Rectal smooth muscle tissue (tissue), 1 donor: Measurements from ENCODE around the gene SSRP1.
"Not testable (repeated sequence)": the region's sequence is repeated elsewhere in the genome, so short reads cannot be mapped to it uniquely, and the experiment has no call there.

Source experiments
- H3K27ac ChIP-seq: one replicate; pipeline ENCODE4 v1.7.0; 2013; ENCODE audit warnings: low read depth, low read length, inconsistent platforms
- H3K27me3 ChIP-seq: one replicate; pipeline ENCODE4 v1.7.0; 2013; ENCODE audit warnings: low read length; ENCODE audit not compliant: control insufficient read depth, insufficient read depth
- H3K36me3 ChIP-seq: one replicate; pipeline ENCODE4 v1.7.0; 2013; ENCODE audit warnings: low read length; ENCODE audit not compliant: control insufficient read depth, insufficient read depth
- H3K4me1 ChIP-seq: one replicate; pipeline ENCODE4 v1.7.0; 2013; ENCODE audit warnings: low read length; ENCODE audit not compliant: control insufficient read depth, insufficient read depth
- H3K4me3 ChIP-seq: one replicate; pipeline ENCODE4 v1.7.0; 2013; ENCODE audit warnings: low read length
- H3K9ac ChIP-seq: one replicate; pipeline ENCODE4 v1.7.0; 2013; ENCODE audit warnings: low read length

Gene SSRP1

DNA sequence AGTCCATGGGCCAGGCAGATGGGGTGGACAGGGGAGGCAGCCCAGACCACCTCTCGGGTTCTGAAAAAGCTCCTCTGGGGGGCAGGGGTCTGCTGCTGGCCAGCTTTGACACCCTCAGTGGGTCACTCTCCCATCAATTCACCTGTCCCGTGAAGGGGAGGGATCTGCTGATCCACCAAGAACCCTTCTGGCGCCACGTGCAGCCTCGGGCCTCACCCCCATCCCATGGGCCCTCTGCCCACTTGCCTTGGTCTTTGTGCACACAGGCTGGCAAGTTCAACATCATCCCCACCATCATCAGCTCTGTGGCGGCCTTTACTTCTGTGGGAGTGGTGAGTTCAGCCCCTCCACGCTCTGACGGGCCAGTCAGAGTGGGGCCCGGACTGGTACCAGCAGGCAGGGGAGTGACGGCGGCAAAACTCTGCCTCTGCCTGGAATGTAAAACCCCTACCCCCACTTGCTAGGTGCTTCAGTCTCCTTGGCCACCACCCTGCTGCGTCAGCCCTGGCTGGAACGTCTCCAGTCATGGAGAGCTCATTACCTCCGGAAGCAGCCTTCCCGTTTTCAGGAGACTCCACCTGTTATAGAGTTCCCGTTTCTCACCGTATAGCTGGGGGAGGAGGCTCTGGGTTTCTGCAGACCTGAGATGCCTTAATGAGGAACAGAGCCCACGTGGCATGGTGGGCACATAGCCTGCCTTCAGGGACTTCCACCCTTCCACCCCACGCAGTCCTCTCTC, 32.6 kb upstream of the SSRP1 start:
- Histone ChIP-seq H3K36me3 (no peaks in the 10 kb centered on the region), H3K27me3 (no peaks in the 10 kb centered on the region), H3K4me3 (no peak overlapping the region), H3K27ac (no peak overlapping the region), H3K9ac (no peak overlapping the region), H3K4me1 (no peaks in the 10 kb centered on the region)

GRCh38 chr11:57364851-57365660, 29.4 kb upstream of the SSRP1 start:
- Histone ChIP-seq H3K9ac (no peak overlapping the region), H3K4me1 (no peaks in the 10 kb centered on the region), H3K36me3 (no peaks in the 10 kb centered on the region), H3K4me3 (no peak overlapping the region), H3K27me3 (no peaks in the 10 kb centered on the region), H3K27ac (no peak overlapping the region)

DNA sequence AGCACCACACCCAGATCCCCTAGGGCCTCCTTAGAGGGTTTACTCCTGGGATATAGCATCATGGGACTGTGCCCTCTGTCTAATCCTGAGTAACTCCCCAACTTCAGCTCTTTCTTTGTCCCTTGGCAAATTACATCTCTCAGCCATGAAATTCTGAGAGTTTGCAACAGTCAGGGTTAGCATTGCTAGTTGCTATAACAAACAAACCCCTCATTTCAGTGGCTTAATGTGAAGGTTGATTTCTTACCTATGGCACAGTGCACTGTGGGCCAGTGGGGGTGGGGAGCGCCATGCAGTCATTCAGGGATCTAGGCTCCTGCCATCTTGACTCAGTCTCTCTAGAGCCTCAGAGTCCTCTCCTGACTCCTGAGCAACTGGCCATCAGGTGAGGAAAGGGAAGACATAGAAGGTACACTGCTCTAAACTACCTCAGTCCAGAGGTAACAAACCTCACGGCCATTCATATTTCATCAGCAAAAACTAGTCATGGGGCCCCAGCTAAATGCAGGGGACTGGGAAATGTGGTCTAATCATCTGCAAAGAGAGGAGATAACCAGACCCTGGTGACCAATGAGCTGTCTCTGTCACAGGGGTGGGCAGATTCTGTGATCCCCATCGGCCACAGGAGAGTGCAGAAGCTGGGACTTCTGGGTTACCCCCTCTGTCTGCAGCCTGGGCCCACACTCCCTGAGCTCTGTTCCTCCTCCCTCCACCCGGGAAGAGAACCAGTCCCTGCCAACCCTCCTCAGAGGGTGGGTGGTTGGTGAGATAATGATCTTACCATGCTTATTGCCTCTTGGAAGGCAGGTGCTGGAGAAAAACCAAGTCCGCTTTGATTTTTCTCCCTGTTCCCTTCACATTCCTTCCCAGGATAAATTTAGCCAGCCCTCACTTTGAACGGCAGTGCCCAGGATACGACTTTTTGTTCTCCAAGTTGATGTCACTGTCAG, 27.7 kb upstream of the SSRP1 start:
- H3K4me1 ChIP-seq, result no peaks in the 10 kb centered on the region
- no peak overlapping the region for H3K27ac ChIP-seq
- H3K27me3 ChIP-seq, result no peaks in the 10 kb centered on the region
- no peak overlapping the region for H3K4me3 ChIP-seq
- no peak overlapping the region for H3K9ac ChIP-seq
- no peaks in the 10 kb centered on the region for H3K36me3 ChIP-seq

DNA sequence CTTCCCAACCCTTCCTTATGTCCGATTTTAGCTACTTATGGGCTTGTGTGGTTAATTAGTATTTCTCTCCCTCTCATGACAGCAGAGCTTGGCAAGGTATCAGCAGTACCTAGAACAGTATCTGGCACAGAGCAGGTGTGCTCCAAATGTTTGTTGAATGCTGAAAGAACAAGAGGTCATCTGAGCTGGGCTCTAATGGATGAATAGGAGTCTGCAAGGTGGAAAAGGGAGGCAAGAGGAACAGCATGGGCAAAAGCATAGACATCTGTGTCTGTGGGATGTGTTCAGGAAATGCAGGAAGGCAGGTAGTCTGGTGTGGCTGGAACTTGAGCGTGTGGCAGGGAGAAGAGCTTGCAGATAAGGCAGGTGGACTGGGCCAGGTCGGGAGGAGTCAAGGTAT, 26.2 kb upstream of the SSRP1 start:
- Histone ChIP-seq H3K27me3 (no peaks in the 10 kb centered on the region), H3K27ac (no peak overlapping the region), H3K9ac (no peak overlapping the region), H3K4me3 (no peak overlapping the region), H3K4me1 (no peaks in the 10 kb centered on the region), H3K36me3 (no peaks in the 10 kb centered on the region)

DNA sequence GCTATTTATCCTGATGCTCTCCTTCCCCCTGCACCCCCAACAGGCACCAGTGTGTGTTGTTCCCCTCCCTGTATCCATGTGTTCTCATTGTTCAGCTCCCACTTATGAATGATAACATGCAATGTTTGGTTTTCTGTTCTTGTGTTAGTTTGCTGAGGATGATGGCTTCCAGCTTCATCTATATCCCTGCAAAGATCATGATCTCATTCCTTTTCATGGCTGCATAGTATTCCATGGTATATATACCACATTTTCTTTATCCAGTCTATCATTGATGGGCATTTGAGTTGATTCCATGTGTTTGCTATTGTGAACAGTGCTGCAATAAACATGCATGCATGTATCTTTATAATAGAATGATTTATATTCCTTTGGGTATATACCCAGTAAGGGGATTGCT, 25.7 kb upstream of the SSRP1 start:
- not testable (repeated sequence) for H3K4me3 ChIP-seq, H3K27ac ChIP-seq, H3K4me1 ChIP-seq, H3K36me3 ChIP-seq, H3K27me3 ChIP-seq, H3K9ac ChIP-seq

DNA sequence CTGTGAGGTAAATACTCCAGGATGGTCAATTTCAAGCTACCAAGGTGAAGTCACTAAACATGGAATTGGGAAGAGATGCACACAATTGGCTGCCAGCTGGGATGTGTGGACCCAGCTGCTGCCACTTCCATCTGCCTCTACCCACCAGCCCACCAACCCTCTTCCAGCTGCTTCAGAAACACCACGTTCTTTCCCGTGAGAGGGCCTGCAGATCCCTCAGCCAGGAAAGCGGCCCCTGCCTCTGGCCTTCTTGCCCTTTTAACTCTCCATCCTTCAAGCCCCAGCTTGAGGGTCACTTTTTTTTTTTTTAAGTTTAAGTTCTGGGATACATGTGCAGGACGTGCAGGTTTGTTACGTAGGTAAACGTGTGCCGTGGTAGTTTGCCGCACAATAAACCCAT, 25.3 kb upstream of the SSRP1 start:
- Histone ChIP-seq H3K9ac (no peak overlapping the region), H3K4me3 (no peak overlapping the region), H3K27ac (no peak overlapping the region), H3K36me3 (no peaks in the 10 kb centered on the region), H3K27me3 (no peaks in the 10 kb centered on the region), H3K4me1 (no peaks in the 10 kb centered on the region)

DNA sequence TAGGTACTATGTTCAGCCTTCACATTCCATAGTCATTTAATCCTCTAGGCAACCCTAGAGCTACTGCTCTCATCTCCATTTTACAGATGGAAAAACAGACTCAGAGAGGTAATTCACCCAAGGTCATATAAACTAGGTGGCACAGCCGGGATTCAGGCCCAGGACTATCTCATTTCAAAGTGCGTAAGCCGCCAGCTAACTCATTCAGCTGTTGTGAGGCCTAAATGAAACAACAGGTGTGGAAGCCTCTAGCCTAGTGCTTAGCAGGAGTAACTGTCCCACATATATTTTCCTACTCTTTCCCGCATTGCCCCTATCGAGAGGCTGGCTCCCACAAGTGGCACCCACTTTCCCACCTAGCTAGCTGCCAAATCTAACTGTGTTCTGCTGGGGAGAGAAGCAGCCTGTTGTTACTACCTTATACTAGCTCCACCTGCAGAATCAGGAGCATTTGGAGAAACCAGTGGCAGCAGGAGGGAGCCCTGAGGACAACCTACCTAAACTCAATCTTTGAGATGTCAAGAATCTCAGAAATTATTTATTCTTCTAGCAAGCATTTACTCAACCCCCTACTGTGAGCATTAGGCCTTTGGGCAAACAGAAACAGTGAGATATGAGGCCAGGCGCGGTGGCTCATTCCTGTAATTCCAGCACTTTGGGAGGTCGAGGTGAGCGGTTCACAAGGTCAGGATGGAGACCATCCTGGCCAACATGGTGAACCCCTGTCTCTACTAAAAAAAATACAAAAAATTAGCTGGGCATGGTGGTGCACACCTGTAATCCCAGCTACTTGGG, 24.4 kb upstream of the SSRP1 start:
- Histone ChIP-seq H3K4me3 (no peak overlapping the region), H3K36me3 (no peaks in the 10 kb centered on the region), H3K9ac (no peak overlapping the region), H3K27ac (no peak overlapping the region), H3K27me3 (no peaks in the 10 kb centered on the region), H3K4me1 (no peaks in the 10 kb centered on the region)

DNA sequence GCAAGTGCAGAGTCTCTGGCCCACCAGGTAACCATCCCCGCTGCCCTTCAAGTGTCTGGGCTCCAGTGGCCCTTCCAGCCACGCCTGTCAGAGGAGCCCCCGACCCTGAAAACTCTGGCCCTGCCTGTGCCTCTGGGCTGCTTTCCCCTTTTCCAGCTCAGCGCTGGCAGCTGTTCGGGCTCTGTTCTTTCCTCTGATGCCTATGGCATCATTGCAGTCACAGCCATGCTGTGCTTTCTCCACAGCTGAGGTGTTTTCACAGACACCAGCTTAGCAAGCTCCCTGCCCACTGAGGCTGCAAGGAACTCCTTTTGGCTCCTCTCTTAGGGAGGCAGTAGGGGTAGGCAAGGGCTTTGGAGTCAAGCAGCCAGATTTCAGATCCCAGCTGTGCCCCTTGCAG, 23.7 kb upstream of the SSRP1 start:
- no peak overlapping the region for H3K9ac ChIP-seq
- H3K4me1 ChIP-seq, result no peaks in the 10 kb centered on the region
- no peaks in the 10 kb centered on the region for H3K36me3 ChIP-seq
- H3K27me3 ChIP-seq, result no peaks in the 10 kb centered on the region
- no peak overlapping the region for H3K4me3 ChIP-seq
- no peak overlapping the region for H3K27ac ChIP-seq

- H3K4me1 ChIP-seq, result no peaks in the 10 kb centered on the region
- H3K36me3 ChIP-seq, result no peaks in the 10 kb centered on the region
- H3K9ac ChIP-seq, result no peak overlapping the region
- H3K27me3 ChIP-seq, result no peaks in the 10 kb centered on the region
- no peak overlapping the region for H3K4me3 ChIP-seq
- no peak overlapping the region for H3K27ac ChIP-seq
These were observed 23.3 kb upstream of the SSRP1 start for GRCh38 chr11:57358991-57359390.

- Histone ChIP-seq H3K36me3 (no peaks in the 10 kb centered on the region), H3K4me3 (no peak overlapping the region), H3K27me3 (no peaks in the 10 kb centered on the region), H3K4me1 (no peaks in the 10 kb centered on the region), H3K27ac (no peak overlapping the region), H3K9ac (no peak overlapping the region)
These were observed 22.9 kb upstream of the SSRP1 start for GRCh38 chr11:57358543-57358961.

GRCh38 chr11:57357856-57358255, 22.2 kb upstream of the SSRP1 start:
- Histone ChIP-seq H3K4me3 (no peak overlapping the region), H3K4me1 (no peaks in the 10 kb centered on the region), H3K9ac (no peak overlapping the region), H3K27me3 (no peaks in the 10 kb centered on the region), H3K27ac (no peak overlapping the region), H3K36me3 (no peaks in the 10 kb centered on the region)

DNA sequence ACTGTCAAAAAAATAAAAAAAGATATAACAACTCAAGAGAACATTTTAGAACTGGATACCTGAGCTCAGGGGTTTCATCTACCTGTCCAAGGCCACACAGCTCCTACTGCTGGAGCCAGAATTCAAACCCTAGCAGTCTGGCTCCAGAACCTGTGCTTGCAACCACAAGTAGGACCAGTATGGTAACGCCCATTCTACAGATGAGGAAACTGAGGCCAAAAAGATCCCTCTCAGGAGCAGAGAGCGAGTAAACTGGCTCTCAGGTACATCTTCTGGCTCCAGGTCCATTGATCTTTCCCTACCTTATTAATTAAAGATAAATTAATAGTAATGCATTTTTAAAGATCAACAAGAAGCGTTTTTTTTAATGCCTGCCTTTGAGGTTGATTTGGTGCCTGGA, 21.6 kb upstream of the SSRP1 start:
- Histone ChIP-seq H3K27ac (no peak overlapping the region), H3K36me3 (no peaks in the 10 kb centered on the region), H3K9ac (no peak overlapping the region), H3K4me1 (no peaks in the 10 kb centered on the region), H3K4me3 (no peak overlapping the region), H3K27me3 (no peaks in the 10 kb centered on the region)
